IMR-90 (cell line): ENCODE measurements around the gene PTPRN2. TPM values are rescaled to one million over a fixed set of nuclear protein-coding genes. Genes with fewer than 3 reads are reported as not detected.

Experiments used
- ATAC-seq: fragments of 200-7000 bp; cut with Tn5 transposase; 2 replicates; pipeline ENCODE4 v1.9.1; 2020; ENCODE audit warnings: low read depth, mild to moderate bottlenecking, moderate library complexity
- BruUV-seq: library from RNA; stranded (reverse); fragments of 400-500 nt; replicated peaks from 2 replicates; lab custom pipeline; 2021; lab: Mats Ljungman, UMichigan
- CTCF ChIA-PET: fragments of 300-600 bp; formaldehyde crosslinking; extraction: SDS; loops from one replicate; lab custom pipeline; 2021; ENCODE audit warnings: antibody characterized with exemption; lab: Yijun Ruan, JAX
- POLR2A ChIA-PET: fragments of 300-600 bp; sonication (Branson Sonifier 250); formaldehyde crosslinking; loops from one replicate; lab custom pipeline; 2022; ENCODE audit warnings: antibody characterized with exemption; ENCODE audit not compliant: unreplicated experiment; lab: Charles Lee
- DNase-seq: peaks from one replicate; pipeline ENCODE4 v3.0.0; 2013
- H2AFZ ChIP-seq: replicated peaks from 2 replicates; pipeline ENCODE3; 2013; ENCODE audit warnings: low read length, mild to moderate bottlenecking; ENCODE audit not compliant: poor library complexity
- H2AK5ac ChIP-seq: 2 replicates; pipeline ENCODE4 v1.6.1; 2013; ENCODE audit warnings: low read depth, low read length, inconsistent platforms
- H2AK9ac ChIP-seq: replicated peaks from 2 replicates; pipeline ENCODE3; 2013; ENCODE audit warnings: mild to moderate bottlenecking, low read depth, low read length, moderate library complexity; ENCODE audit not compliant: poor library complexity
- H2BK120ac ChIP-seq: 2 replicates; pipeline ENCODE4 v1.6.1; 2013; ENCODE audit warnings: low read depth, low read length, inconsistent platforms
- H2BK15ac ChIP-seq: 3 replicates; pipeline ENCODE4 v1.6.1; 2013; ENCODE audit warnings: low read depth, low read length, inconsistent platforms
- H2BK20ac ChIP-seq: 2 replicates; pipeline ENCODE4 v1.6.1; 2013; ENCODE audit warnings: low read depth, mild to moderate bottlenecking, inconsistent platforms, low read length, moderate library complexity
- H2BK5ac ChIP-seq: 2 replicates; pipeline ENCODE4 v1.6.1; 2013; ENCODE audit warnings: mild to moderate bottlenecking, low read depth, low read length, inconsistent platforms; ENCODE audit not compliant: poor library complexity, severe bottlenecking
- H3K14ac ChIP-seq: replicated peaks from 2 replicates; pipeline ENCODE4 v1.6.1; 2013; ENCODE audit warnings: low read depth, low read length, inconsistent platforms
- H3K18ac ChIP-seq: 2 replicates; pipeline ENCODE4 v1.6.1; 2013; ENCODE audit warnings: low read depth, low read length, control low read depth
- H3K23ac ChIP-seq: 2 replicates; pipeline ENCODE4 v1.6.1; 2013; ENCODE audit warnings: low read depth, low read length, inconsistent platforms
- H3K27ac ChIP-seq: 2 replicates; pipeline ENCODE4 v1.5.1; 2013; ENCODE audit warnings: mild to moderate bottlenecking, control low read depth, low read length; ENCODE audit not compliant: insufficient read depth
- H3K27me3 ChIP-seq: 2 replicates; pipeline ENCODE4 v1.6.1; 2013; ENCODE audit warnings: low read length; ENCODE audit not compliant: control insufficient read depth, insufficient read depth
- H3K36me3 ChIP-seq: 2 replicates; pipeline ENCODE4 v1.6.1; 2013; ENCODE audit warnings: low read length, mixed read lengths; ENCODE audit not compliant: control insufficient read depth, insufficient read depth
- H3K4ac ChIP-seq: 2 replicates; pipeline ENCODE4 v1.6.1; 2013; ENCODE audit warnings: low read depth, low read length, inconsistent platforms
- H3K4me1 ChIP-seq: 2 replicates; pipeline ENCODE4 v1.6.1; 2013; ENCODE audit warnings: low read length, mixed read lengths; ENCODE audit not compliant: control insufficient read depth, insufficient read depth
- H3K4me2 ChIP-seq: 2 replicates; pipeline ENCODE4 v1.6.1; 2013; ENCODE audit warnings: low read depth, mild to moderate bottlenecking, control low read depth, low read length, moderate library complexity
- H3K4me3 ChIP-seq: 2 replicates; pipeline ENCODE4 v1.5.1; 2013; ENCODE audit warnings: low read depth, mild to moderate bottlenecking, control low read depth, low read length, moderate library complexity; ENCODE audit not compliant: insufficient read depth
- H3K56ac ChIP-seq: 2 replicates; pipeline ENCODE4 v1.6.1; 2013; ENCODE audit warnings: low read length, inconsistent platforms; ENCODE audit not compliant: insufficient read depth; ENCODE audit errors: extremely low read depth
- H3K79me1 ChIP-seq, 2 experiments: 2 replicates each; pipeline ENCODE4 v1.6.1; 2013; ENCODE audit warnings: low read length in 2 of 2, inconsistent platforms in 1 of 2, low read depth in 1 of 2
- H3K9ac ChIP-seq: 2 replicates; pipeline ENCODE4 v1.6.1; 2013; ENCODE audit warnings: low read depth, low read length, control low read depth
- H3K9me1 ChIP-seq: 2 replicates; pipeline ENCODE4 v1.6.1; 2013; ENCODE audit warnings: low read length, inconsistent platforms; ENCODE audit not compliant: insufficient read depth
- H3K9me3 ChIP-seq: 2 replicates; pipeline ENCODE4 v1.6.1; 2013; ENCODE audit warnings: low read length; ENCODE audit not compliant: control insufficient read depth, insufficient read depth
- H4K20me1 ChIP-seq: 2 replicates; pipeline ENCODE4 v1.6.1; 2013; ENCODE audit warnings: low read length, inconsistent platforms; ENCODE audit not compliant: insufficient read depth
- H4K5ac ChIP-seq: 2 replicates; pipeline ENCODE4 v1.6.1; 2013; ENCODE audit warnings: mild to moderate bottlenecking, low read depth, low read length, control low read depth
- H4K8ac ChIP-seq, 2 experiments: 2 replicates each; pipeline ENCODE4 v1.6.1; 2013; ENCODE audit warnings: low read depth in 2 of 2, low read length in 2 of 2, control low read depth in 1 of 2, inconsistent platforms in 1 of 2
- H4K91ac ChIP-seq: 2 replicates; pipeline ENCODE4 v1.6.1; 2013; ENCODE audit warnings: low read depth, low read length, inconsistent platforms; ENCODE audit not compliant: insufficient read depth
- BHLHE40 ChIP-seq: fragments of 150-350 bp; IDR thresholded peaks from 2 replicates; pipeline ENCODE4 v1.6.1; 2016; ENCODE audit warnings: mild to moderate bottlenecking, low read depth, low read length
- CEBPB ChIP-seq: IDR thresholded peaks from 2 replicates; pipeline ENCODE4 v1.6.1; 2012; ENCODE audit warnings: low read depth, low read length, improper control_type of control experiment
- CHD1 ChIP-seq: IDR thresholded peaks from 2 replicates; pipeline ENCODE4 v1.6.1; 2012; ENCODE audit warnings: low read depth, low read length, improper control_type of control experiment
- FOS ChIP-seq: fragments of 150-350 bp; IDR thresholded peaks from 2 replicates; pipeline ENCODE4 v1.6.1; 2016; ENCODE audit warnings: low read depth, low read length
- MAZ ChIP-seq: IDR thresholded peaks from 2 replicates; pipeline ENCODE4 v1.6.1; 2012; ENCODE audit warnings: low read depth, mild to moderate bottlenecking, low read length, improper control_type of control experiment, moderate library complexity, borderline replicate concordance
- MXI1 ChIP-seq: IDR thresholded peaks from 2 replicates; pipeline ENCODE4 v1.6.1; 2012; ENCODE audit warnings: low read depth, mild to moderate bottlenecking, low read length, moderate library complexity, borderline replicate concordance
- NFE2L2 ChIP-seq: fragments of 150-350 bp; IDR thresholded peaks from 2 replicates; pipeline ENCODE4 v1.6.1; 2016; ENCODE audit warnings: low read depth, mild to moderate bottlenecking, low read length
- POLR2A ChIP-seq: IDR thresholded peaks from 2 replicates; pipeline ENCODE4 v1.6.1; 2012; ENCODE audit warnings: mild to moderate bottlenecking, low read depth, low read length
- RAD21 ChIP-seq: IDR thresholded peaks from 2 replicates; pipeline ENCODE4 v1.6.1; 2012; ENCODE audit warnings: low read length, improper control_type of control experiment
- RCOR1 ChIP-seq: IDR thresholded peaks from 2 replicates; pipeline ENCODE4 v1.6.1; 2012; ENCODE audit warnings: mild to moderate bottlenecking, low read length, improper control_type of control experiment; ENCODE audit not compliant: insufficient replicate concordance
- SMC3 ChIP-seq: fragments of 150-350 bp; IDR thresholded peaks from 2 replicates; pipeline ENCODE4 v1.6.1; 2016; ENCODE audit warnings: low read depth, mild to moderate bottlenecking, antibody characterized with exemption, low read length, moderate library complexity
- WGBS, 2 experiments: methylation state at CpG; one replicate each; pipeline versions ENCODE4 v1.1.5 to v1.1.7; 2013; ENCODE audit warnings: missing lambda C conversion rate in 2 of 2; ENCODE audit not compliant: insufficient read length in 1 of 2; ENCODE audit errors: extremely low coverage in 2 of 2; 5-methylcytosine and 5-hydroxymethylcytosine counted together
- dilution Hi-C: fragments of 300-500 bp; cut with HindIII; formaldehyde crosslinking; loops from one replicate; pipeline ENCODE4 v1.14.3; 2018; ENCODE audit warnings: low sequenced_read_pairs; ENCODE audit not compliant: unreplicated experiment
- in situ Hi-C: fragments of 300-500 bp; cut with MboI; formaldehyde crosslinking; loops from 3 replicates; pipeline ENCODE4 v1.14.3; 2019; ENCODE audit warnings: low sequenced_read_pairs, inconsistent platforms, mixed read lengths
- intact Hi-C: fragments of 100-400 bp; cut with micrococcal nuclease; formaldehyde crosslinking; loops from 2 replicates; pipeline ENCODE4 v1.10.0; 2022
- polyA plus RNA-seq, 3 experiments: library from polyadenylated mRNA; depleted of rRNA; stranded (reverse); fragments of >200 nt; gene quantifications; 2 replicates each; pipeline ENCODE4 v1.2.3, GENCODE V29; 2012; ENCODE audit warnings: low replicate concordance in 1 of 3
- total RNA-seq: library from RNA; depleted of rRNA; stranded (reverse); fragments of >200 nt; gene quantifications from 2 replicates; pipeline ENCODE4 v1.2.3, GENCODE V29; 2012
- TF ChIP-seq, protein P1 (sequence below): fragments of 150-350 bp; IDR thresholded peaks from 2 replicates; pipeline ENCODE4 v1.6.1; 2016; ENCODE audit warnings: low read depth, mild to moderate bottlenecking, low read length, moderate library complexity, borderline replicate concordance
- TF ChIP-seq, protein P2 (sequence below): conservative IDR thresholded peaks from 2 replicates; pipeline ENCODE4 v1.5.1; 2012; ENCODE audit warnings: mild to moderate bottlenecking, low read depth, low read length, improper control_type of control experiment
- TF ChIP-seq, protein P3 (sequence below): fragments of 150-350 bp; IDR thresholded peaks from 2 replicates; pipeline ENCODE4 v1.6.1; 2017; ENCODE audit warnings: mild to moderate bottlenecking, antibody characterized with exemption, low read length, low read depth

PTPRN2 gene
- total and polyA plus RNA-seq, 2 of the 4 experiments (the other 2 are of a cell fraction): 0.03 TPM; not detected in 1

DNA sequence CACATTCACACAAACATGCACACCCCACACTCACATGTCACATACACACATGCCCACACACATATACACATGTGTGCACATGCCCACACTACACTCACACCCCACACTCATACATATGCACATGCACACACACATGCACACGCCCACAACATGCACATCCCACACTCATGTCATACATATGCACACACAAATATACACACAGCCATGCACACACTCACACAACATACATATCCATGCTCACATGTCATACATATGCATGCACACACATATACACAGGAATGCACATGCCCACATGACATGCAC is 1031.0 kb downstream of the PTPRN2 start:
- H3K36me3 ChIP-seq: no peaks in the 10 kb centered on the region
- H2AK5ac ChIP-seq: no peak overlapping the region
- H2BK20ac ChIP-seq: no peak overlapping the region
- no peak overlapping the region for H2BK120ac ChIP-seq
- peaks cover 66% of the 10 kb centered on the region for H3K9me3 ChIP-seq
- in situ Hi-C loops: no loop called here
- H2AFZ ChIP-seq: no peak overlapping the region
- H3K14ac ChIP-seq: no peak overlapping the region
- H3K56ac ChIP-seq: no peak overlapping the region
- no peak overlapping the region for H4K5ac ChIP-seq
- WGBS, 2 experiments: 43% methylated on average over 1 of the region's 1 CpG; no CpG with 5 or more reads in 1 of the 2 experiments
- ChIA-PET CTCF (no interaction called here), POLR2A (no interaction called here)
- no peak overlapping the region for H4K91ac ChIP-seq
- no peaks in the 10 kb centered on the region for H3K4me1 ChIP-seq
- ATAC-seq (no peak), DNase-seq (no peak)
- dilution Hi-C loops: no loop called here
- H2BK5ac ChIP-seq: no peak overlapping the region
- H3K27ac ChIP-seq: no peak overlapping the region
- H2BK15ac ChIP-seq: no peak overlapping the region
- no peak overlapping the region for H4K8ac ChIP-seq
- H3K79me1 ChIP-seq: no peaks in the 10 kb centered on the region
- no peaks in the 10 kb centered on the region for H3K27me3 ChIP-seq
- H3K4ac ChIP-seq: no peak overlapping the region
- intact Hi-C loops: no loop called here
- no TSS peak for BruUV-seq
- H2AK9ac ChIP-seq: peak overlapping the region; percentile 42
- no peak overlapping the region for H3K23ac ChIP-seq
- H3K18ac ChIP-seq: no peak overlapping the region
- H3K9me1 ChIP-seq: no peaks in the 10 kb centered on the region
- TF ChIP-seq CEBPB: no peak
- no peak for TF ChIP-seq BHLHE40
- TF ChIP-seq SMC3: no peak
- TF ChIP-seq NFE2L2: no peak
- no peak for TF ChIP-seq MXI1
- TF ChIP-seq MAZ: no peak
- TF ChIP-seq FOS: no peak
- TF ChIP-seq POLR2A: no peak
- TF ChIP-seq CHD1: no peak
- TF ChIP-seq, protein P1, sequence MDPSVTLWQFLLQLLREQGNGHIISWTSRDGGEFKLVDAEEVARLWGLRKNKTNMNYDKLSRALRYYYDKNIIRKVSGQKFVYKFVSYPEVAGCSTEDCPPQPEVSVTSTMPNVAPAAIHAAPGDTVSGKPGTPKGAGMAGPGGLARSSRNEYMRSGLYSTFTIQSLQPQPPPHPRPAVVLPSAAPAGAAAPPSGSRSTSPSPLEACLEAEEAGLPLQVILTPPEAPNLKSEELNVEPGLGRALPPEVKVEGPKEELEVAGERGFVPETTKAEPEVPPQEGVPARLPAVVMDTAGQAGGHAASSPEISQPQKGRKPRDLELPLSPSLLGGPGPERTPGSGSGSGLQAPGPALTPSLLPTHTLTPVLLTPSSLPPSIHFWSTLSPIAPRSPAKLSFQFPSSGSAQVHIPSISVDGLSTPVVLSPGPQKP: no peak
- TF ChIP-seq, protein P2, sequence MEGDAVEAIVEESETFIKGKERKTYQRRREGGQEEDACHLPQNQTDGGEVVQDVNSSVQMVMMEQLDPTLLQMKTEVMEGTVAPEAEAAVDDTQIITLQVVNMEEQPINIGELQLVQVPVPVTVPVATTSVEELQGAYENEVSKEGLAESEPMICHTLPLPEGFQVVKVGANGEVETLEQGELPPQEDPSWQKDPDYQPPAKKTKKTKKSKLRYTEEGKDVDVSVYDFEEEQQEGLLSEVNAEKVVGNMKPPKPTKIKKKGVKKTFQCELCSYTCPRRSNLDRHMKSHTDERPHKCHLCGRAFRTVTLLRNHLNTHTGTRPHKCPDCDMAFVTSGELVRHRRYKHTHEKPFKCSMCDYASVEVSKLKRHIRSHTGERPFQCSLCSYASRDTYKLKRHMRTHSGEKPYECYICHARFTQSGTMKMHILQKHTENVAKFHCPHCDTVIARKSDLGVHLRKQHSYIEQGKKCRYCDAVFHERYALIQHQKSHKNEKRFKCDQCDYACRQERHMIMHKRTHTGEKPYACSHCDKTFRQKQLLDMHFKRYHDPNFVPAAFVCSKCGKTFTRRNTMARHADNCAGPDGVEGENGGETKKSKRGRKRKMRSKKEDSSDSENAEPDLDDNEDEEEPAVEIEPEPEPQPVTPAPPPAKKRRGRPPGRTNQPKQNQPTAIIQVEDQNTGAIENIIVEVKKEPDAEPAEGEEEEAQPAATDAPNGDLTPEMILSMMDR: no peak
- TF ChIP-seq RAD21: no peak
- TF ChIP-seq, protein P3, sequence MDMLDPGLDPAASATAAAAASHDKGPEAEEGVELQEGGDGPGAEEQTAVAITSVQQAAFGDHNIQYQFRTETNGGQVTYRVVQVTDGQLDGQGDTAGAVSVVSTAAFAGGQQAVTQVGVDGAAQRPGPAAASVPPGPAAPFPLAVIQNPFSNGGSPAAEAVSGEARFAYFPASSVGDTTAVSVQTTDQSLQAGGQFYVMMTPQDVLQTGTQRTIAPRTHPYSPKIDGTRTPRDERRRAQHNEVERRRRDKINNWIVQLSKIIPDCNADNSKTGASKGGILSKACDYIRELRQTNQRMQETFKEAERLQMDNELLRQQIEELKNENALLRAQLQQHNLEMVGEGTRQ: no peak
- TF ChIP-seq RCOR1: no peak
- H4K20me1 ChIP-seq: no peaks in the 10 kb centered on the region
- no peak overlapping the region for H3K4me3 ChIP-seq
- H3K4me2 ChIP-seq: no peak overlapping the region
- H3K9ac ChIP-seq: no peak overlapping the region
